A549 (cell line): ENCODE measurements around the gene SORCS2.
A peak's percentile ranks its signal among the peaks of the same experiment; 100 is the strongest.

ENCODE experiments used
- BHLHE40 ChIP-seq: IDR thresholded peaks from 2 replicates; pipeline ENCODE4 v1.6.1; 2012; ENCODE audit warnings: low read depth, low read length, inconsistent platforms
- CBX2 ChIP-seq: fragments of 200-600 bp; sonication (generic); IDR thresholded peaks from 2 replicates; pipeline ENCODE4 v1.6.1; 2016; ENCODE audit warnings: low read depth, mild to moderate bottlenecking, borderline replicate concordance
- CHD2 ChIP-seq: fragments of 150-350 bp; IDR thresholded peaks from 2 replicates; pipeline ENCODE4 v1.6.1; 2014; ENCODE audit warnings: low read length; ENCODE audit not compliant: partially characterized antibody
- EHF ChIP-seq: fragments of 250-450 bp; sonication (Bioruptor Pico); IDR thresholded peaks from 2 replicates; pipeline ENCODE4 v1.5.0; 2020; ENCODE audit warnings: mild to moderate bottlenecking
- FOSL2 ChIP-seq, 2 experiments: fragments of 450-650 bp in 1 of 2; fragments of >200 bp in 1 of 2; sonication (Bioruptor Twin) in 1 of 2; formaldehyde crosslinking; IDR thresholded peaks; 2 replicates each; pipeline versions ENCODE4 v1.5.0 to v1.6.1; 2016 to 2020; ENCODE audit warnings: mild to moderate bottlenecking in 1 of 2, moderate library complexity in 1 of 2
- MYC ChIP-seq: IDR thresholded peaks from 2 replicates; pipeline ENCODE4 v1.6.1; 2012; ENCODE audit warnings: mild to moderate bottlenecking, inconsistent platforms, low read length, improper control_type of control experiment, borderline replicate concordance
- PHF8 ChIP-seq: fragments of 200-600 bp; sonication (generic); IDR thresholded peaks from 2 replicates; pipeline ENCODE4 v1.6.1; 2016; ENCODE audit warnings: low read depth, mild to moderate bottlenecking, antibody characterized with exemption, moderate library complexity, borderline replicate concordance
- POLR2A ChIP-seq: IDR thresholded peaks from 2 replicates; pipeline ENCODE4 v1.6.1; 2012; ENCODE audit warnings: mild to moderate bottlenecking, low read length
- RAD21 ChIP-seq, 2 experiments: fragments of >200 bp in 1 of 2; sonication (Bioruptor Twin) in 1 of 2; formaldehyde crosslinking in 1 of 2; IDR thresholded peaks in 1 of 2; conservative IDR thresholded peaks in 1 of 2; 2 replicates in 1 of 2; 3 replicates in 1 of 2; pipeline ENCODE4 v1.6.1; 2012 to 2018; ENCODE audit warnings: inconsistent platforms in 1 of 2
- RFX5 ChIP-seq: fragments of 450-650 bp; IDR thresholded peaks from 2 replicates; pipeline ENCODE4 v1.7.1; 2014; ENCODE audit warnings: antibody characterized with exemption, mild to moderate bottlenecking, moderate library complexity
- ZFP36 ChIP-seq: fragments of 450-650 bp; IDR thresholded peaks from 2 replicates; pipeline ENCODE4 v1.6.1; 2014; ENCODE audit warnings: borderline replicate concordance; ENCODE audit not compliant: partially characterized antibody
- TF ChIP-seq, protein P1 (sequence below): fragments of >200 bp; sonication (Bioruptor Twin); formaldehyde crosslinking; IDR thresholded peaks from 3 replicates; pipeline ENCODE4 v1.5.1; 2016
- TF ChIP-seq, protein P2 (sequence below): fragments of 450-650 bp; IDR thresholded peaks from 2 replicates; pipeline ENCODE4 v1.6.1; 2014; ENCODE audit warnings: antibody characterized with exemption
- TF ChIP-seq, protein P3 (sequence below): fragments of 200-600 bp; sonication (generic); IDR thresholded peaks from 2 replicates; pipeline ENCODE4 v1.6.1; 2016; ENCODE audit warnings: antibody characterized with exemption, mild to moderate bottlenecking, moderate library complexity

DNA sequence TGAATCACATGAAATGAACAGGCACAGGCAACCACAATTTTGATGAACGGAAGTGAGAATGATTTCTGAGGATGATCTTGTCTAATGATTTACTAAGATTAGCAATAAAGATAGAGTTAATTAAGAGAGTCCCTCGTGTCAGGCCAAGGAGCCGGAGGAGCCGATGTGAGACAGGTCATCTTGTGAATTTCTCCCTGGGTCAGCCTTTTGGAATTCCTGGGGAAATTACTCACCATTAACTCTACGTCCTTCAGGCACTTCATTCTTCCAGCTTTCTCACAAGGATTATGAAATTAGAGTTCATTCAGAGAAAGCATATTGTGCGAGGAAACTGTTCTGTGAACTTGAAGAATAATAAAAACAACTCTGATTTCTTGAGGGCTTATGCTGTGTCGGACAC lies 155.6 kb downstream of the SORCS2 start:
- TF ChIP-seq, protein P1, sequence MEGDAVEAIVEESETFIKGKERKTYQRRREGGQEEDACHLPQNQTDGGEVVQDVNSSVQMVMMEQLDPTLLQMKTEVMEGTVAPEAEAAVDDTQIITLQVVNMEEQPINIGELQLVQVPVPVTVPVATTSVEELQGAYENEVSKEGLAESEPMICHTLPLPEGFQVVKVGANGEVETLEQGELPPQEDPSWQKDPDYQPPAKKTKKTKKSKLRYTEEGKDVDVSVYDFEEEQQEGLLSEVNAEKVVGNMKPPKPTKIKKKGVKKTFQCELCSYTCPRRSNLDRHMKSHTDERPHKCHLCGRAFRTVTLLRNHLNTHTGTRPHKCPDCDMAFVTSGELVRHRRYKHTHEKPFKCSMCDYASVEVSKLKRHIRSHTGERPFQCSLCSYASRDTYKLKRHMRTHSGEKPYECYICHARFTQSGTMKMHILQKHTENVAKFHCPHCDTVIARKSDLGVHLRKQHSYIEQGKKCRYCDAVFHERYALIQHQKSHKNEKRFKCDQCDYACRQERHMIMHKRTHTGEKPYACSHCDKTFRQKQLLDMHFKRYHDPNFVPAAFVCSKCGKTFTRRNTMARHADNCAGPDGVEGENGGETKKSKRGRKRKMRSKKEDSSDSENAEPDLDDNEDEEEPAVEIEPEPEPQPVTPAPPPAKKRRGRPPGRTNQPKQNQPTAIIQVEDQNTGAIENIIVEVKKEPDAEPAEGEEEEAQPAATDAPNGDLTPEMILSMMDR = no peak
- no peak for TF ChIP-seq ZFP36
- no peak for TF ChIP-seq RAD21 (conservative IDR thresholded peaks at IDR 0.05 in 1 of 2, IDR thresholded peaks at IDR 0.05 in 1 of 2)
- TF ChIP-seq, protein P2, sequence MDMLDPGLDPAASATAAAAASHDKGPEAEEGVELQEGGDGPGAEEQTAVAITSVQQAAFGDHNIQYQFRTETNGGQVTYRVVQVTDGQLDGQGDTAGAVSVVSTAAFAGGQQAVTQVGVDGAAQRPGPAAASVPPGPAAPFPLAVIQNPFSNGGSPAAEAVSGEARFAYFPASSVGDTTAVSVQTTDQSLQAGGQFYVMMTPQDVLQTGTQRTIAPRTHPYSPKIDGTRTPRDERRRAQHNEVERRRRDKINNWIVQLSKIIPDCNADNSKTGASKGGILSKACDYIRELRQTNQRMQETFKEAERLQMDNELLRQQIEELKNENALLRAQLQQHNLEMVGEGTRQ = no peak
- 0 out of 2 replicates have a peak, but pooled peaks have one; percentile 24 for TF ChIP-seq FOSL2 (IDR thresholded peaks at IDR 0.05)
- 0 out of 2 replicates have a peak, but pooled peaks have one; percentile 7 for TF ChIP-seq FOSL2 (CRISPR knock-in tag; IDR thresholded peaks at IDR 0.05)
- TF ChIP-seq CHD2 = no peak
- no peak for TF ChIP-seq POLR2A
- no peak for TF ChIP-seq EHF (CRISPR knock-in tag)
- TF ChIP-seq MYC = no peak
- no peak for TF ChIP-seq RFX5
- TF ChIP-seq PHF8 = no peak
- TF ChIP-seq CBX2 = no peak
- no peak for TF ChIP-seq BHLHE40
- TF ChIP-seq, protein P3, sequence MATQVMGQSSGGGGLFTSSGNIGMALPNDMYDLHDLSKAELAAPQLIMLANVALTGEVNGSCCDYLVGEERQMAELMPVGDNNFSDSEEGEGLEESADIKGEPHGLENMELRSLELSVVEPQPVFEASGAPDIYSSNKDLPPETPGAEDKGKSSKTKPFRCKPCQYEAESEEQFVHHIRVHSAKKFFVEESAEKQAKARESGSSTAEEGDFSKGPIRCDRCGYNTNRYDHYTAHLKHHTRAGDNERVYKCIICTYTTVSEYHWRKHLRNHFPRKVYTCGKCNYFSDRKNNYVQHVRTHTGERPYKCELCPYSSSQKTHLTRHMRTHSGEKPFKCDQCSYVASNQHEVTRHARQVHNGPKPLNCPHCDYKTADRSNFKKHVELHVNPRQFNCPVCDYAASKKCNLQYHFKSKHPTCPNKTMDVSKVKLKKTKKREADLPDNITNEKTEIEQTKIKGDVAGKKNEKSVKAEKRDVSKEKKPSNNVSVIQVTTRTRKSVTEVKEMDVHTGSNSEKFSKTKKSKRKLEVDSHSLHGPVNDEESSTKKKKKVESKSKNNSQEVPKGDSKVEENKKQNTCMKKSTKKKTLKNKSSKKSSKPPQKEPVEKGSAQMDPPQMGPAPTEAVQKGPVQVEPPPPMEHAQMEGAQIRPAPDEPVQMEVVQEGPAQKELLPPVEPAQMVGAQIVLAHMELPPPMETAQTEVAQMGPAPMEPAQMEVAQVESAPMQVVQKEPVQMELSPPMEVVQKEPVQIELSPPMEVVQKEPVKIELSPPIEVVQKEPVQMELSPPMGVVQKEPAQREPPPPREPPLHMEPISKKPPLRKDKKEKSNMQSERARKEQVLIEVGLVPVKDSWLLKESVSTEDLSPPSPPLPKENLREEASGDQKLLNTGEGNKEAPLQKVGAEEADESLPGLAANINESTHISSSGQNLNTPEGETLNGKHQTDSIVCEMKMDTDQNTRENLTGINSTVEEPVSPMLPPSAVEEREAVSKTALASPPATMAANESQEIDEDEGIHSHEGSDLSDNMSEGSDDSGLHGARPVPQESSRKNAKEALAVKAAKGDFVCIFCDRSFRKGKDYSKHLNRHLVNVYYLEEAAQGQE = no peak
